ENCODE measurements around the gene ZP4. TPM values are rescaled to one million over a fixed set of nuclear protein-coding genes. Genes with fewer than 3 reads are reported as not detected.

Gene ZP4
- total RNA-seq, 1 donor from 2014 or later = not detected

DNA sequence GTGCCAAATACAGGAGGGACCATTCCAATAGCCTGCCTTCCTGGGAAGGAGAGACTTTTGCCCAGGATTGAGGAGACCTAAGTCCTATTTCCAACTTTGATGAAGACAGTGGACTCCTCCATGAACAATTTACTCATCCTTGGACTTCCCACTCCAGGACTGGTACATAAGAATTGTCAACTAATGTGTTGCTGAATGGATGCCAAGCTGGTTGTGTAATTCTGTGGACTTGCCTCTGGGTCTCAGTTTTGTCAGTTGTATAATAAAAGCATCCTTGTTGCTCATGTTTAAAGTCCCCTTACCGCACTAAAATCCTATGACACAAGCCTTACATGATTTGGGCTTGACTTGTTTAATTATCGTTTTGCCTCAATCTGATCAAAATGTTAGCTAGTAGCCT is 13.2 kb upstream of the ZP4 start:
- TF ChIP-seq, protein P1, sequence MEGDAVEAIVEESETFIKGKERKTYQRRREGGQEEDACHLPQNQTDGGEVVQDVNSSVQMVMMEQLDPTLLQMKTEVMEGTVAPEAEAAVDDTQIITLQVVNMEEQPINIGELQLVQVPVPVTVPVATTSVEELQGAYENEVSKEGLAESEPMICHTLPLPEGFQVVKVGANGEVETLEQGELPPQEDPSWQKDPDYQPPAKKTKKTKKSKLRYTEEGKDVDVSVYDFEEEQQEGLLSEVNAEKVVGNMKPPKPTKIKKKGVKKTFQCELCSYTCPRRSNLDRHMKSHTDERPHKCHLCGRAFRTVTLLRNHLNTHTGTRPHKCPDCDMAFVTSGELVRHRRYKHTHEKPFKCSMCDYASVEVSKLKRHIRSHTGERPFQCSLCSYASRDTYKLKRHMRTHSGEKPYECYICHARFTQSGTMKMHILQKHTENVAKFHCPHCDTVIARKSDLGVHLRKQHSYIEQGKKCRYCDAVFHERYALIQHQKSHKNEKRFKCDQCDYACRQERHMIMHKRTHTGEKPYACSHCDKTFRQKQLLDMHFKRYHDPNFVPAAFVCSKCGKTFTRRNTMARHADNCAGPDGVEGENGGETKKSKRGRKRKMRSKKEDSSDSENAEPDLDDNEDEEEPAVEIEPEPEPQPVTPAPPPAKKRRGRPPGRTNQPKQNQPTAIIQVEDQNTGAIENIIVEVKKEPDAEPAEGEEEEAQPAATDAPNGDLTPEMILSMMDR (IDR thresholded peaks at IDR 0.05) = no peak
- Mint-ChIP-seq H3K4me1 (ENCODE audit: unreplicated experiment) (no peaks in the 10 kb centered on the region), H3K9me3 (ENCODE audit: unreplicated experiment) (peaks cover 9% of the 10 kb centered on the region), H3K27me3 (ENCODE audit: unreplicated experiment) (no peaks in the 10 kb centered on the region), H3K4me3 (ENCODE audit: unreplicated experiment) (no peak overlapping the region), H3K36me3 (ENCODE audit: unreplicated experiment) (no peaks in the 10 kb centered on the region), H3K27ac (ENCODE audit: unreplicated experiment) (no peak overlapping the region)
- no peak for DNase-seq (ENCODE audit: extremely low spot score, unreplicated experiment)

DNA sequence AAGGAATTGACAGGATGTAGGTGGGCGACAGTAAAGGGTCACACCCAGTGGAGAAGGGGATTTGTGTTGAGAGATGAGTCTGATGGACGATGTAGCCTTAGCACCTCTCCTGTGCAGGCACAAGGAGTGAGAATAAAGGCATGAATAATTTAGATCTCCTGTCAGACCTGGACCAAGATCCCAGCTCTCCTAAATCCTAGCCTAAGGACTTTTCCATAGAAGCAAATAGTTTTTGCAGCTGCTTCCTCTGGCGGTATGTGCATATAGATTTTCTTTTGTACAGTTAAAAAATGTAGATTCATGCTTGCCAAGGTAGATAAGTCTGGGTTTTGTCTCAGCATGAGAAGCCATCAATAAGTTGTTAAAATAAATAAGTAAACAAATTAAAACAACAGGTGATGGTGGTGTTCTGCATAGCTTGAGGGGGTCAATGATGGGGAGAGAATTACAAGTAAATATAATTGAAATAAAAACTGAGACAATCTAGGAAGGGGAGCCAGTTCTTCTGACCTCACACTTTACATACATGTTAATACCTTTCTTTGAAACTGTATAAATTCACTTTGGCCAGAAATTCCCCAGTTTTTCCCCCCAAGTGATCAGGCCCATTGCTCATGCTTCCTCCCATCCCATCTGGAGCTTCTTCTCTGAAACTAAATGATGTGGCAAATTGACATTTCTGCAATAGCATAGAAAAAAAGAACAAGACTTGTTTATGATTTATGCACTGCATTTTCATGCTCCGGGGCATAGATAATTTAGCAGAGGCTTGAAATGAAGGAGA is 12.4 kb upstream of the ZP4 start:
- H3K9me3 Mint-ChIP-seq (ENCODE audit: unreplicated experiment) = peaks cover 12% of the 10 kb centered on the region
- H3K4me3 Mint-ChIP-seq (ENCODE audit: unreplicated experiment) = no peak overlapping the region
- no peak for DNase-seq (ENCODE audit: extremely low spot score, unreplicated experiment)
- H3K27me3 Mint-ChIP-seq (ENCODE audit: unreplicated experiment) = no peaks in the 10 kb centered on the region
- no peak overlapping the region for H3K27ac Mint-ChIP-seq (ENCODE audit: unreplicated experiment)
- no peaks in the 10 kb centered on the region for H3K36me3 Mint-ChIP-seq (ENCODE audit: unreplicated experiment)
- TF ChIP-seq, protein P1 (IDR thresholded peaks at IDR 0.05) = no peak
- H3K4me1 Mint-ChIP-seq (ENCODE audit: unreplicated experiment) = no peaks in the 10 kb centered on the region

DNA sequence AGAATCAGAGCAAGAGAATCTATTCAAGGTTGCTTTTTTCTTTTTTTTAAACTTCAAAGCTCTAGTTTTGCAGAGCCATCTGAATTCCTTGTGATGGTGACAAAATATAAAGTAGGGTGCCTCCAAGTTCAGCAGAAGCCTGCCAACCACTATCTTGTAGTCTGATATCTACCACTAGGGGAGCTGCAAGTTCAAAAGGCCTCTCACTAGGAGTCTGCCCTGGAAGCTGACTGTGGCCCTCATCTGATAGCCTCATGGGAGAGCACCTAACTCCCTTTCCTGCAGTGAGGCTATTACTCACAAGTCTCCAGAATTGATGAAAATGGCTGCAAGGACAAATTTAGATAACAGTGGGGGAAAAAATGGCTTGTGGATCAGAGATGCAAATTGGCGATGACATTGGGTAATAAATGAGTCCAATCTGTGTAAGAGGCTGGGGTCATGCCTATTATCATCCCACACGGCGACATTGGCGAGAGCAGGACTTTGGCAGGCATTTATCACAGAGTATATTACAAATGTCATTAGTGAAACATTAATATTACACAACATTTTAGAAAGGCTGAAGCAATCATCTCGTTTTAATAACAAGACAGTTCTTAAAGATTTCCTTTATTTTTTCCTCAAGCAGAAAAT is 10.7 kb upstream of the ZP4 start:
- Mint-ChIP-seq H3K27ac (ENCODE audit: unreplicated experiment) (no peak overlapping the region), H3K4me1 (ENCODE audit: unreplicated experiment) (no peaks in the 10 kb centered on the region), H3K36me3 (ENCODE audit: unreplicated experiment) (no peaks in the 10 kb centered on the region), H3K9me3 (ENCODE audit: unreplicated experiment) (peaks cover 12% of the 10 kb centered on the region), H3K4me3 (ENCODE audit: unreplicated experiment) (no peak overlapping the region), H3K27me3 (ENCODE audit: unreplicated experiment) (no peaks in the 10 kb centered on the region)
- no peak for DNase-seq (ENCODE audit: extremely low spot score, unreplicated experiment)
- TF ChIP-seq, protein P1 (IDR thresholded peaks at IDR 0.05) = no peak

- Mint-ChIP-seq H3K36me3 (ENCODE audit: unreplicated experiment) (no peaks in the 10 kb centered on the region), H3K4me3 (ENCODE audit: unreplicated experiment) (no peak overlapping the region), H3K9me3 (ENCODE audit: unreplicated experiment) (peaks cover 6% of the 10 kb centered on the region), H3K4me1 (ENCODE audit: unreplicated experiment) (no peaks in the 10 kb centered on the region), H3K27me3 (ENCODE audit: unreplicated experiment) (no peaks in the 10 kb centered on the region), H3K27ac (ENCODE audit: unreplicated experiment) (no peak overlapping the region)
- TF ChIP-seq, protein P1 (IDR thresholded peaks at IDR 0.05) = no peak
- no peak for DNase-seq (ENCODE audit: extremely low spot score, unreplicated experiment)
Measured at GRCh38 chr1:237895630-237896029, 4.9 kb upstream of the ZP4 start.

DNA sequence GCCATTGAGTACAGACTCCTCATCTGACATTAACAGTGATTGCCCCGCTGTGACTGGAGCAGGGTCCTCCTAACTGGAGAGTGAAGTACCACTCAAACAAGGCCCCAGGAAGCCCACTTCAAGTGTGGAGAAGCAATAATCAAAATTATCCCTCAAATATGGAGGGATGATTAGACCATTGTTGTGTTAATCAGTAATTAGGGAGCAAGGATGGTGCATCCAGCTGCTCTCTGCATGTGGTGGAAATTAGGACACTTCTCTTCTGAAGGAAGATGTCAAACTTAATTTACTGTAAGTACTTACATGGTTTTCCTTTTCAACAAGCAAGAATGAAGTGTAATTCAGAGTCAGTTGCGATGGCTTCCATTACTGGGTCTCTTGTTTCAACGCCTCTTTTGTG is 3.4 kb upstream of the ZP4 start:
- TF ChIP-seq, protein P1 (IDR thresholded peaks at IDR 0.05) = no peak
- peaks cover 6% of the 10 kb centered on the region for H3K9me3 Mint-ChIP-seq (ENCODE audit: unreplicated experiment)
- H3K4me1 Mint-ChIP-seq (ENCODE audit: unreplicated experiment) = no peaks in the 10 kb centered on the region
- DNase-seq (ENCODE audit: extremely low spot score, unreplicated experiment) = no peak
- H3K27ac Mint-ChIP-seq (ENCODE audit: unreplicated experiment) = no peak overlapping the region
- no peaks in the 10 kb centered on the region for H3K36me3 Mint-ChIP-seq (ENCODE audit: unreplicated experiment)
- no peak overlapping the region for H3K4me3 Mint-ChIP-seq (ENCODE audit: unreplicated experiment)
- no peaks in the 10 kb centered on the region for H3K27me3 Mint-ChIP-seq (ENCODE audit: unreplicated experiment)

Measured in osteocyte (in vitro differentiated cells).